Neural cell (in vitro differentiated cells): ENCODE measurements around the gene SNRPE. TPM values are rescaled to one million over a fixed set of nuclear protein-coding genes. Genes with fewer than 3 reads are reported as not detected.

Experiments used
- H2AFZ ChIP-seq: fragments of 200-600, 300-800 bp; sonication (generic), shearing (Covaris generic); 2 replicates; pipeline ENCODE4 v1.6.0; 2014; ENCODE audit warnings: low read depth, mild to moderate bottlenecking, antibody characterized with exemption, low read length, moderate library complexity
- H3F3A ChIP-seq: fragments of 200-600 bp; shearing (Covaris generic); 2 replicates; pipeline ENCODE4 v1.6.1; 2016; ENCODE audit warnings: mild to moderate bottlenecking, moderate library complexity, mixed read lengths, antibody characterized with exemption, low read length; ENCODE audit not compliant: insufficient read depth, poor library complexity, severe bottlenecking
- H3K27ac ChIP-seq: fragments of 200-600, 300-800 bp; sonication (generic), shearing (Covaris generic); 2 replicates; pipeline ENCODE4 v1.5.1; 2014; ENCODE audit warnings: mild to moderate bottlenecking, low read length, moderate library complexity
- H3K27me3 ChIP-seq: fragments of 300-800, 200-600 bp; sonication (generic), shearing (Covaris generic); 2 replicates; pipeline ENCODE4 v1.6.0; 2014; ENCODE audit warnings: mild to moderate bottlenecking, low read depth, low read length, moderate library complexity; ENCODE audit not compliant: insufficient read depth
- H3K36me3 ChIP-seq: fragments of 300-800, 200-600 bp; sonication (generic), shearing (Covaris generic); 2 replicates; pipeline ENCODE4 v1.5.1; 2014; ENCODE audit warnings: mild to moderate bottlenecking, antibody characterized with exemption, low read length, moderate library complexity; ENCODE audit not compliant: insufficient read depth
- H3K4me2 ChIP-seq: fragments of 300-800, 200-600 bp; sonication (generic), shearing (Covaris generic); 2 replicates; pipeline ENCODE4 v1.6.0; 2014; ENCODE audit warnings: mild to moderate bottlenecking, low read length
- H3K4me3 ChIP-seq: fragments of 300-800, 200-600 bp; sonication (generic), shearing (Covaris generic); 2 replicates; pipeline ENCODE4 v1.5.1; 2014; ENCODE audit warnings: mild to moderate bottlenecking, low read length, moderate library complexity
- H3K79me2 ChIP-seq: fragments of 200-600 bp; shearing (Covaris generic); replicated peaks from 2 replicates; pipeline ENCODE4 v1.6.0; 2014; ENCODE audit warnings: mild to moderate bottlenecking, low read length, moderate library complexity; ENCODE audit not compliant: insufficient read depth
- H3K9ac ChIP-seq: fragments of 300-800, 200-600 bp; sonication (generic), shearing (Covaris generic); 2 replicates; pipeline ENCODE4 v1.6.1; 2016; ENCODE audit warnings: mild to moderate bottlenecking, low read length, mixed read lengths
- H3K9me2 ChIP-seq: fragments of 200-600 bp; shearing (Covaris generic); 2 replicates; pipeline ENCODE4 v1.6.1; 2016; ENCODE audit warnings: mild to moderate bottlenecking, low read length, mixed read lengths; ENCODE audit not compliant: insufficient read depth
- H3K9me3 ChIP-seq: fragments of 200-600, 300-800 bp; sonication (generic), shearing (Covaris generic); 2 replicates; pipeline ENCODE4 v1.6.1; 2016; ENCODE audit warnings: mild to moderate bottlenecking, mixed run types, low read length, moderate library complexity, mixed read lengths
- H4K20me1 ChIP-seq: fragments of 200-600 bp; shearing (Covaris generic); 2 replicates; pipeline ENCODE4 v1.6.1; 2016; ENCODE audit warnings: mild to moderate bottlenecking, mixed run types; ENCODE audit not compliant: insufficient read depth
- EP300 ChIP-seq: fragments of 450-650 bp; conservative IDR thresholded peaks from 2 replicates; pipeline ENCODE4 v1.6.1; 2014; ENCODE audit warnings: antibody characterized with exemption, mild to moderate bottlenecking, moderate library complexity; ENCODE audit not compliant: poor library complexity, severe bottlenecking
- EZH2 ChIP-seq: fragments of 200-600, 300-800 bp; shearing (Covaris generic), sonication (generic); IDR thresholded peaks from 2 replicates; pipeline ENCODE4 v1.6.1; 2014; ENCODE audit warnings: antibody characterized with exemption, low read length, borderline replicate concordance, mild to moderate bottlenecking; ENCODE audit not compliant: insufficient read depth, poor library complexity, severe bottlenecking
- MXI1 ChIP-seq: fragments of 450-650 bp; conservative IDR thresholded peaks from 2 replicates; pipeline ENCODE4 v1.6.1; 2014; ENCODE audit warnings: antibody characterized with exemption, mild to moderate bottlenecking; ENCODE audit not compliant: poor library complexity, severe bottlenecking
- POLR2AphosphoS5 ChIP-seq: IDR thresholded peaks from 2 replicates; pipeline ENCODE4 v1.6.1; 2012
- RAD21 ChIP-seq: fragments of 450-650 bp; conservative IDR thresholded peaks from 2 replicates; pipeline ENCODE4 v1.6.1; 2014; ENCODE audit warnings: antibody characterized with exemption, mild to moderate bottlenecking, moderate library complexity
- SMC3 ChIP-seq: fragments of 450-650 bp; conservative IDR thresholded peaks from 2 replicates; pipeline ENCODE4 v1.6.1; 2014; ENCODE audit warnings: antibody characterized with exemption, mild to moderate bottlenecking, moderate library complexity; ENCODE audit not compliant: poor library complexity
- TAF1 ChIP-seq: IDR thresholded peaks from 2 replicates; pipeline ENCODE4 v1.6.1; 2012; ENCODE audit warnings: low read depth
- polyA plus RNA-seq: library from polyadenylated mRNA; depleted of rRNA; stranded (reverse); fragments of >200 nt; gene quantifications from 2 replicates; pipeline ENCODE4 v1.2.3, GENCODE V29; 2014
- TF ChIP-seq, protein P1 (sequence below): fragments of 450-650 bp; IDR thresholded peaks from 2 replicates; pipeline ENCODE4 v1.5.1; 2014; ENCODE audit warnings: antibody characterized with exemption, mild to moderate bottlenecking, moderate library complexity; ENCODE audit not compliant: poor library complexity, severe bottlenecking
- TF ChIP-seq, protein P2 (sequence below): IDR thresholded peaks from 2 replicates; pipeline ENCODE4 v1.6.1; 2012; ENCODE audit warnings: borderline replicate concordance

The SNRPE gene
- polyA plus RNA-seq, 1 donor from 2014 or later: 373 TPM

DNA sequence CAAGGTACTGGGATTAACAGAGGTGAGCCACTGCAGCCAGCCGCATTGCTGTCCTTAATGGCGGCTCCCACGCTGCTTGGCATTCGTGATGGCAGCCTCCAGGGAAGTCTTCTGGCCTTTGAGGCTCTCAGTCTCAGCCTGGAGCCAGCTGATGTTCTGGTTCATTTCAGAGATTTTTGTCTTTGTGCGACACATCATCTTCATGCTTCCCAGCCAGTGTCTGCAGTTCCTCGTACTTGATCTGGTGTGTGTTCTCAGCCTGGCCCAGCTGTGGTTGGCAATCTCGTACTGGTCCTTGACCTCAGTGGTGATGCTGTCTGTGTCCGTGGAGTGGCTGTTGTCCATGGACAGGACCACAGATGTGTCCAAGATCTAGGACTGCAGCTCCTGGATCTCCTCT lies 11.7 kb downstream of the SNRPE start:
- H3K36me3 ChIP-seq: peaks cover 12% of the 10 kb centered on the region
- H3K27ac ChIP-seq: no peak overlapping the region
- TF ChIP-seq MXI1 (no peak), EZH2 (no peak), SMC3 (no peak), POLR2AphosphoS5 (no peak), RAD21 (no peak), EP300 (no peak), TAF1 (no peak)
- TF ChIP-seq, protein P1, sequence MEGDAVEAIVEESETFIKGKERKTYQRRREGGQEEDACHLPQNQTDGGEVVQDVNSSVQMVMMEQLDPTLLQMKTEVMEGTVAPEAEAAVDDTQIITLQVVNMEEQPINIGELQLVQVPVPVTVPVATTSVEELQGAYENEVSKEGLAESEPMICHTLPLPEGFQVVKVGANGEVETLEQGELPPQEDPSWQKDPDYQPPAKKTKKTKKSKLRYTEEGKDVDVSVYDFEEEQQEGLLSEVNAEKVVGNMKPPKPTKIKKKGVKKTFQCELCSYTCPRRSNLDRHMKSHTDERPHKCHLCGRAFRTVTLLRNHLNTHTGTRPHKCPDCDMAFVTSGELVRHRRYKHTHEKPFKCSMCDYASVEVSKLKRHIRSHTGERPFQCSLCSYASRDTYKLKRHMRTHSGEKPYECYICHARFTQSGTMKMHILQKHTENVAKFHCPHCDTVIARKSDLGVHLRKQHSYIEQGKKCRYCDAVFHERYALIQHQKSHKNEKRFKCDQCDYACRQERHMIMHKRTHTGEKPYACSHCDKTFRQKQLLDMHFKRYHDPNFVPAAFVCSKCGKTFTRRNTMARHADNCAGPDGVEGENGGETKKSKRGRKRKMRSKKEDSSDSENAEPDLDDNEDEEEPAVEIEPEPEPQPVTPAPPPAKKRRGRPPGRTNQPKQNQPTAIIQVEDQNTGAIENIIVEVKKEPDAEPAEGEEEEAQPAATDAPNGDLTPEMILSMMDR: no peak
- TF ChIP-seq, protein P2, sequence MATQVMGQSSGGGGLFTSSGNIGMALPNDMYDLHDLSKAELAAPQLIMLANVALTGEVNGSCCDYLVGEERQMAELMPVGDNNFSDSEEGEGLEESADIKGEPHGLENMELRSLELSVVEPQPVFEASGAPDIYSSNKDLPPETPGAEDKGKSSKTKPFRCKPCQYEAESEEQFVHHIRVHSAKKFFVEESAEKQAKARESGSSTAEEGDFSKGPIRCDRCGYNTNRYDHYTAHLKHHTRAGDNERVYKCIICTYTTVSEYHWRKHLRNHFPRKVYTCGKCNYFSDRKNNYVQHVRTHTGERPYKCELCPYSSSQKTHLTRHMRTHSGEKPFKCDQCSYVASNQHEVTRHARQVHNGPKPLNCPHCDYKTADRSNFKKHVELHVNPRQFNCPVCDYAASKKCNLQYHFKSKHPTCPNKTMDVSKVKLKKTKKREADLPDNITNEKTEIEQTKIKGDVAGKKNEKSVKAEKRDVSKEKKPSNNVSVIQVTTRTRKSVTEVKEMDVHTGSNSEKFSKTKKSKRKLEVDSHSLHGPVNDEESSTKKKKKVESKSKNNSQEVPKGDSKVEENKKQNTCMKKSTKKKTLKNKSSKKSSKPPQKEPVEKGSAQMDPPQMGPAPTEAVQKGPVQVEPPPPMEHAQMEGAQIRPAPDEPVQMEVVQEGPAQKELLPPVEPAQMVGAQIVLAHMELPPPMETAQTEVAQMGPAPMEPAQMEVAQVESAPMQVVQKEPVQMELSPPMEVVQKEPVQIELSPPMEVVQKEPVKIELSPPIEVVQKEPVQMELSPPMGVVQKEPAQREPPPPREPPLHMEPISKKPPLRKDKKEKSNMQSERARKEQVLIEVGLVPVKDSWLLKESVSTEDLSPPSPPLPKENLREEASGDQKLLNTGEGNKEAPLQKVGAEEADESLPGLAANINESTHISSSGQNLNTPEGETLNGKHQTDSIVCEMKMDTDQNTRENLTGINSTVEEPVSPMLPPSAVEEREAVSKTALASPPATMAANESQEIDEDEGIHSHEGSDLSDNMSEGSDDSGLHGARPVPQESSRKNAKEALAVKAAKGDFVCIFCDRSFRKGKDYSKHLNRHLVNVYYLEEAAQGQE: no peak
- H3F3A ChIP-seq: no peaks in the 10 kb centered on the region
- H3K9me2 ChIP-seq: no peaks in the 10 kb centered on the region
- no peaks in the 10 kb centered on the region for H3K27me3 ChIP-seq
- no peak overlapping the region for H3K4me2 ChIP-seq
- no peaks in the 10 kb centered on the region for H3K79me2 ChIP-seq
- no peak overlapping the region for H2AFZ ChIP-seq
- no peaks in the 10 kb centered on the region for H4K20me1 ChIP-seq
- no peaks in the 10 kb centered on the region for H3K9me3 ChIP-seq
- H3K9ac ChIP-seq: no peak overlapping the region
- no peak overlapping the region for H3K4me3 ChIP-seq

DNA sequence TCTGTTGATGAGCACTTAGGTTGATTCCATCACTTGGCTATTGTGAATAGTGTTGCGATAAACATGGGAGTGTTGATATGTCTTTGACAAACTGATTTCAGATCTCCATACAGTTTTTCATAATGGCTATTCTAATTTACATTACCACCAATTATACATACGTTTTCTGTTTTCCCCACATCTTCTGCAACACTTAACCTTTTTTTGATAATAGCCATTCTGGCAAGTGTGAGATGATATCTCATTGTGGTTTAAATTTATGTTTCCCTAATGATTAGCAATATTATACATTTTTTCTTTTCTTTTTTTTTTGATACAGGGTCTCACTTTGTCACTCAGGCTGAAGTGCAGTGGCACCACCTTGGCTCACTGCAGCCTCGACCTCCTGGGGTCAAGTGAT lies 17.0 kb downstream of the SNRPE start:
- Histone ChIP-seq H3K27me3 (no peaks in the 10 kb centered on the region), H3K9ac (no peak overlapping the region), H2AFZ (no peak overlapping the region), H4K20me1 (no peaks in the 10 kb centered on the region), H3K4me2 (no peak overlapping the region), H3F3A (no peaks in the 10 kb centered on the region), H3K27ac (no peak overlapping the region), H3K79me2 (no peaks in the 10 kb centered on the region), H3K9me3 (no peaks in the 10 kb centered on the region), H3K4me3 (no peak overlapping the region), H3K36me3 (no peaks in the 10 kb centered on the region), H3K9me2 (no peaks in the 10 kb centered on the region)
- no peak for TF ChIP-seq POLR2AphosphoS5

DNA sequence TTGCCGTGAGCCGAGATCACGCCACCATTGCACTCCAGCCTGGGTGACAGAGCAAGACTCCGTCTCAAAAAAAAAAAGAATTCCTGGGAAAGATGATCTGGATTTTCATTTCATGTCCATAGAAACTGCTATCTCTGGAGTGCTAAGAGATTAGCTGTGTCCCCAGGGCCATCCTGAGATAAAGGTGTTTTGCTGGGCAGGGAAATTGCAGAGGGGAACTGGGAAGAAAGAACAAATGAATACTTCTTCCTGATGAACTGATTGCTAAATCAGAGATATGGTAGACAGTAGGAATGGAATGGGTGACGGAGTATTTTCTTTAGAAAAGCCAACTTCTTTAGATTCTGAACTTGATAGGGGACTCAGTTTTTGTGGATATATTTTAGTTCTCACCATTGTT lies 19.2 kb downstream of the SNRPE start:
- H3K9me2 ChIP-seq: no peaks in the 10 kb centered on the region
- H3K36me3 ChIP-seq: no peaks in the 10 kb centered on the region
- H3F3A ChIP-seq: no peaks in the 10 kb centered on the region
- H4K20me1 ChIP-seq: no peaks in the 10 kb centered on the region
- TF ChIP-seq POLR2AphosphoS5 (no peak), EZH2 (no peak)
- H3K27ac ChIP-seq: no peak overlapping the region
- H2AFZ ChIP-seq: no peak overlapping the region
- no peak overlapping the region for H3K4me3 ChIP-seq
- no peaks in the 10 kb centered on the region for H3K27me3 ChIP-seq
- no peak overlapping the region for H3K9ac ChIP-seq
- H3K9me3 ChIP-seq: no peaks in the 10 kb centered on the region
- H3K4me2 ChIP-seq: no peak overlapping the region
- no peaks in the 10 kb centered on the region for H3K79me2 ChIP-seq
